ENCODE data around the gene ABCA7. TPM values are rescaled to one million over a fixed set of nuclear protein-coding genes. Genes with fewer than 3 reads are reported as not detected.

ABCA7 gene
- total RNA-seq, 1 donor from 2014 or later = 110 TPM

DNA sequence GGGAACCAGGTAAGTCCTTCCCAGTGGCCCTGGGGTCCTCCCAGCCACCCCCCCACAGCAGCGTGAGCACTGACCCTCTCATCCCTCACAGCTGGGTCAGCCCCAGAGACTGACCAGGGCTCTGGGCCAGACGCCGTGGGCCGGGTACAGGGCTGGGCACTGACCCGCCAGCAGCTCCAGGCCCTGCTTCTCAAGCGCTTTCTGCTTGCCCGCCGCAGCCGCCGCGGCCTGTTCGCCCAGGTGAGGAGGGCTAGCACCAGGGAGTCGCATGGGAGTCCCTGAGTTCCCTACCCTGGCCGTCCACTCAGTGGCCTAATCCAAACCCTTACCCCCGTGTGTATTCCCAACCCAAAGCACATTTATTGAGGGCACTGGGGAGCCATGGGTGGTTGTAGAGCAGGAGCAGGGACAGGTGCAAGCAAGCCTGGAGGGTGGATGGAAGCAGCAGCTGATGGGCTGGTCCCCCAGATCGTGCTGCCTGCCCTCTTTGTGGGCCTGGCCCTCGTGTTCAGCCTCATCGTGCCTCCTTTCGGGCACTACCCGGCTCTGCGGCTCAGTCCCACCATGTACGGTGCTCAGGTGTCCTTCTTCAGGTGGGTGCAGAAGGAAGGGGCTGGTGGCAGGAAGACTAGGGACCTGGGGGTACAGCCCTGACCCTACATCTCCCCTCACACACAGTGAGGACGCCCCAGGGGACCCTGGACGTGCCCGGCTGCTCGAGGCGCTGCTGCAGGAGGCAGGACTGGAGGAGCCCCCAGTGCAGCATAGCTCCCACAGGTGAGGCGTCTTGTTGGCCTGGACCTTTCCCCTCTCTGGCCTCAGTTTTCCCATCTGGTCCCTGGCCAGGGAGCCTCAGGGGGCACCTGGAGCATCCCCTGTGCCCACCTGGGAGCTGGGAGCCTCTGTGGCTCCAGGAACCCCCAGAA is 14.5 kb downstream of the ABCA7 start:
- TF ChIP-seq CTCF (IDR thresholded peaks at IDR 0.05; ENCODE audit: partially characterized antibody, unreplicated experiment) = no peak
- no peak overlapping the region for H3K4me3 Mint-ChIP-seq (ENCODE audit: unreplicated experiment)
- H3K36me3 Mint-ChIP-seq (ENCODE audit: unreplicated experiment) = peaks cover 25% of the 10 kb centered on the region
- no peaks in the 10 kb centered on the region for H3K4me1 Mint-ChIP-seq (ENCODE audit: low read depth, unreplicated experiment)
- peaks cover 19% of the 10 kb centered on the region for H3K9me3 Mint-ChIP-seq (ENCODE audit: unreplicated experiment)
- DNase-seq = no peak
- peaks cover 5% of the 10 kb centered on the region for H3K27me3 Mint-ChIP-seq (ENCODE audit: unreplicated experiment)
- H3K27ac Mint-ChIP-seq (ENCODE audit: unreplicated experiment) = no peak overlapping the region

DNA sequence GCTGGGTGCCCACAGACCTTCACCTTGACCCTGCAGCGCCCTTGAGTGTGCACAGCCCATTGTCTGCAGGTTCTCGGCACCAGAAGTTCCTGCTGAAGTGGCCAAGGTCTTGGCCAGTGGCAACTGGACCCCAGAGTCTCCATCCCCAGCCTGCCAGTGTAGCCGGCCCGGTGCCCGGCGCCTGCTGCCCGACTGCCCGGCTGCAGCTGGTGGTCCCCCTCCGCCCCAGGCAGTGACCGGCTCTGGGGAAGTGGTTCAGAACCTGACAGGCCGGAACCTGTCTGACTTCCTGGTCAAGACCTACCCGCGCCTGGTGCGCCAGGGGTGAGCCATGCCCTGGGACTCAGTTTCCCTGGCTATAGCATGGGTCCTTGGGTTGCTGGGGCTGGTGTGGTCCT is 15.1 kb downstream of the ABCA7 start:
- H3K27ac Mint-ChIP-seq (ENCODE audit: unreplicated experiment) = no peak overlapping the region
- H3K4me3 Mint-ChIP-seq (ENCODE audit: unreplicated experiment) = no peak overlapping the region
- H3K27me3 Mint-ChIP-seq (ENCODE audit: unreplicated experiment) = peaks cover 5% of the 10 kb centered on the region
- no peak for DNase-seq
- TF ChIP-seq CTCF (IDR thresholded peaks at IDR 0.05; ENCODE audit: partially characterized antibody, unreplicated experiment) = no peak
- no peaks in the 10 kb centered on the region for H3K4me1 Mint-ChIP-seq (ENCODE audit: low read depth, unreplicated experiment)
- H3K36me3 Mint-ChIP-seq (ENCODE audit: unreplicated experiment) = peaks cover 25% of the 10 kb centered on the region
- peaks cover 19% of the 10 kb centered on the region for H3K9me3 Mint-ChIP-seq (ENCODE audit: unreplicated experiment)

GRCh38 chr19:1055886-1056620 is 16.1 kb downstream of the ABCA7 start:
- Mint-ChIP-seq H3K4me3 (ENCODE audit: unreplicated experiment) (no peak overlapping the region), H3K36me3 (ENCODE audit: unreplicated experiment) (peaks cover 25% of the 10 kb centered on the region), H3K4me1 (ENCODE audit: low read depth, unreplicated experiment) (no peaks in the 10 kb centered on the region), H3K27ac (ENCODE audit: unreplicated experiment) (no peak overlapping the region), H3K9me3 (ENCODE audit: unreplicated experiment) (peaks cover 19% of the 10 kb centered on the region), H3K27me3 (ENCODE audit: unreplicated experiment) (peaks cover 5% of the 10 kb centered on the region)
- TF ChIP-seq CTCF (IDR thresholded peaks at IDR 0.05; ENCODE audit: partially characterized antibody, unreplicated experiment) = no peak
- no peak for DNase-seq

DNA sequence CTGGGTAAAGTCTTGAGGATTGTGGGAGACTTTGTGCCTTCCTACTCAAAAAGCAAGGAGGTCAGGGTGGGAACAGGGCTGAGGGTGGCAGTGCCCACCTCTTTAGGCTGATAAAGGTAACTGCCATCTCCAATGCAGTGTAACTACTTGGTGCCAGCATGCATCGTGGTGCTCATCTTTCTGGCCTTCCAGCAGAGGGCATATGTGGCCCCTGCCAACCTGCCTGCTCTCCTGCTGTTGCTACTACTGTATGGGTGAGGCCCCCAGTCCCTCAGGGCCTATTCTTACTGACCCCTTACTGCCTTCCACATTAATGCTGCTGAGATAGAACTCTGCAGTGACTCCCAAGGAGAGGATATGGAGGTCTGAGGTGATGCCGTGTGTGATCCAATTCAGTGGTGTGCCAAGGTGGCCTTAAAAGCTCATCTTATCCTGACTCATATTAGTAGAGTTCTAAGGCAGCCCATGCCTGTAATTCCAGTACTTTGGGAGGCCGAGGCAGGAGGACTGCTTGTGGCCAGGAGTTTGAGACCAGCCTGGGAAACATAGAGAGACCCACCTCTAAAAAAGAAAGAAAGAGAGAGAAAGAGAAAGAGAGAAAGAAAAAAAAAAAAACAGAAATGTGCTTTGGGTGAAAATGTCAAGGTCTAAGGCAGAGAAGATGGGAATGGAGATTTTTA is 17.4 kb downstream of the ABCA7 start:
- Mint-ChIP-seq H3K27ac (ENCODE audit: unreplicated experiment) (no peak overlapping the region), H3K4me1 (ENCODE audit: low read depth, unreplicated experiment) (no peaks in the 10 kb centered on the region), H3K27me3 (ENCODE audit: unreplicated experiment) (peaks cover 3% of the 10 kb centered on the region), H3K4me3 (ENCODE audit: unreplicated experiment) (no peak overlapping the region), H3K9me3 (ENCODE audit: unreplicated experiment) (peaks cover 16% of the 10 kb centered on the region), H3K36me3 (ENCODE audit: unreplicated experiment) (peaks cover 25% of the 10 kb centered on the region)
- DNase-seq = no peak
- TF ChIP-seq CTCF (IDR thresholded peaks at IDR 0.05; ENCODE audit: partially characterized antibody, unreplicated experiment) = no peak
